ENCODE results near the gene WNK4. TPM values are rescaled to one million over a fixed set of nuclear protein-coding genes. Genes with fewer than 3 reads are reported as not detected.
A peak's percentile ranks its signal among the peaks of the same experiment; 100 is the strongest.

Gene WNK4
- polyA plus RNA-seq, 1 donor from 2014 or later = 0.10 TPM

DNA sequence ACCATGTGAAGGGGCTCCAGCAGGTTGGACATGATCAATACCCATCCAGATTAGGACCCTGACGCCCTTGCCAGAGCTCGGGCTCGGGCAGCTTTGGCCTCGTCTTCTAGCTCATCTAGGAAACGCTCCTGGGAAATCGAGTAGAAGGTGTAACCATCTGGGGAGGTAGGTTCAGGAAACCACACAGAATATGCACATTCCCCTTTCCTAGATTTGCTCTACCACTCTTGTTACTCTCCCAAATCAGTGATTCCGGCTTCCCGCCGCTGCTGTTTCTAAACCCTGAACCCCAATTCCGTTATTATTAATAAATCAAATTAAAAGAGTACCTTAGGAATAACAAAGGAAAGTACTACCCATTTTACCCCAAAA lies 17.6 kb downstream of the WNK4 start:
- peaks cover 3% of the 10 kb centered on the region for H3K27me3 ChIP-seq (ENCODE audit: insufficient read depth, low read depth, low read length)
- H2AFZ ChIP-seq (ENCODE audit: low read depth, low read length) = peak overlapping the region; percentile 94
- H3K36me3 ChIP-seq (ENCODE audit: insufficient read depth, low read length) = no peaks in the 10 kb centered on the region
- no peaks in the 10 kb centered on the region for H3K9me2 ChIP-seq (ENCODE audit: insufficient read depth, low read length)
- peak overlapping the region; percentile 48 for H3K27ac ChIP-seq (ENCODE audit: low read length)
- peaks cover 14% of the 10 kb centered on the region for H3K79me2 ChIP-seq (replicated peaks; ENCODE audit: insufficient read depth, low read length)
- H3K4me2 ChIP-seq (ENCODE audit: low read length) = peak overlapping the region; percentile 83
- no peaks in the 10 kb centered on the region for H3F3A ChIP-seq (ENCODE audit: insufficient read depth, low read length, poor library complexity, severe bottlenecking)
- no peaks in the 10 kb centered on the region for H3K9me3 ChIP-seq (ENCODE audit: low read length)
- H3K9ac ChIP-seq (ENCODE audit: low read length) = peak overlapping the region; percentile 77
- H3K4me3 ChIP-seq (ENCODE audit: low read length) = peak overlapping the region; percentile 74
- TF ChIP-seq, protein P1, sequence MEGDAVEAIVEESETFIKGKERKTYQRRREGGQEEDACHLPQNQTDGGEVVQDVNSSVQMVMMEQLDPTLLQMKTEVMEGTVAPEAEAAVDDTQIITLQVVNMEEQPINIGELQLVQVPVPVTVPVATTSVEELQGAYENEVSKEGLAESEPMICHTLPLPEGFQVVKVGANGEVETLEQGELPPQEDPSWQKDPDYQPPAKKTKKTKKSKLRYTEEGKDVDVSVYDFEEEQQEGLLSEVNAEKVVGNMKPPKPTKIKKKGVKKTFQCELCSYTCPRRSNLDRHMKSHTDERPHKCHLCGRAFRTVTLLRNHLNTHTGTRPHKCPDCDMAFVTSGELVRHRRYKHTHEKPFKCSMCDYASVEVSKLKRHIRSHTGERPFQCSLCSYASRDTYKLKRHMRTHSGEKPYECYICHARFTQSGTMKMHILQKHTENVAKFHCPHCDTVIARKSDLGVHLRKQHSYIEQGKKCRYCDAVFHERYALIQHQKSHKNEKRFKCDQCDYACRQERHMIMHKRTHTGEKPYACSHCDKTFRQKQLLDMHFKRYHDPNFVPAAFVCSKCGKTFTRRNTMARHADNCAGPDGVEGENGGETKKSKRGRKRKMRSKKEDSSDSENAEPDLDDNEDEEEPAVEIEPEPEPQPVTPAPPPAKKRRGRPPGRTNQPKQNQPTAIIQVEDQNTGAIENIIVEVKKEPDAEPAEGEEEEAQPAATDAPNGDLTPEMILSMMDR (IDR thresholded peaks at IDR 0.05; ENCODE audit: poor library complexity, severe bottlenecking) = no peak
- TF ChIP-seq, protein P2, sequence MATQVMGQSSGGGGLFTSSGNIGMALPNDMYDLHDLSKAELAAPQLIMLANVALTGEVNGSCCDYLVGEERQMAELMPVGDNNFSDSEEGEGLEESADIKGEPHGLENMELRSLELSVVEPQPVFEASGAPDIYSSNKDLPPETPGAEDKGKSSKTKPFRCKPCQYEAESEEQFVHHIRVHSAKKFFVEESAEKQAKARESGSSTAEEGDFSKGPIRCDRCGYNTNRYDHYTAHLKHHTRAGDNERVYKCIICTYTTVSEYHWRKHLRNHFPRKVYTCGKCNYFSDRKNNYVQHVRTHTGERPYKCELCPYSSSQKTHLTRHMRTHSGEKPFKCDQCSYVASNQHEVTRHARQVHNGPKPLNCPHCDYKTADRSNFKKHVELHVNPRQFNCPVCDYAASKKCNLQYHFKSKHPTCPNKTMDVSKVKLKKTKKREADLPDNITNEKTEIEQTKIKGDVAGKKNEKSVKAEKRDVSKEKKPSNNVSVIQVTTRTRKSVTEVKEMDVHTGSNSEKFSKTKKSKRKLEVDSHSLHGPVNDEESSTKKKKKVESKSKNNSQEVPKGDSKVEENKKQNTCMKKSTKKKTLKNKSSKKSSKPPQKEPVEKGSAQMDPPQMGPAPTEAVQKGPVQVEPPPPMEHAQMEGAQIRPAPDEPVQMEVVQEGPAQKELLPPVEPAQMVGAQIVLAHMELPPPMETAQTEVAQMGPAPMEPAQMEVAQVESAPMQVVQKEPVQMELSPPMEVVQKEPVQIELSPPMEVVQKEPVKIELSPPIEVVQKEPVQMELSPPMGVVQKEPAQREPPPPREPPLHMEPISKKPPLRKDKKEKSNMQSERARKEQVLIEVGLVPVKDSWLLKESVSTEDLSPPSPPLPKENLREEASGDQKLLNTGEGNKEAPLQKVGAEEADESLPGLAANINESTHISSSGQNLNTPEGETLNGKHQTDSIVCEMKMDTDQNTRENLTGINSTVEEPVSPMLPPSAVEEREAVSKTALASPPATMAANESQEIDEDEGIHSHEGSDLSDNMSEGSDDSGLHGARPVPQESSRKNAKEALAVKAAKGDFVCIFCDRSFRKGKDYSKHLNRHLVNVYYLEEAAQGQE (IDR thresholded peaks at IDR 0.05; ENCODE audit: borderline replicate concordance) = peak; percentile 1
- no peaks in the 10 kb centered on the region for H4K20me1 ChIP-seq (ENCODE audit: insufficient read depth)

- no peaks in the 10 kb centered on the region for H4K20me1 ChIP-seq (ENCODE audit: insufficient read depth)
- peaks cover 14% of the 10 kb centered on the region for H3K79me2 ChIP-seq (replicated peaks; ENCODE audit: insufficient read depth, low read length)
- peaks cover 3% of the 10 kb centered on the region for H3K27me3 ChIP-seq (ENCODE audit: insufficient read depth, low read depth, low read length)
- H3K36me3 ChIP-seq (ENCODE audit: insufficient read depth, low read length) = no peaks in the 10 kb centered on the region
- peak within 1 kb of the TSS; percentile 74 for H3K4me3 ChIP-seq (ENCODE audit: low read length)
- no peaks in the 10 kb centered on the region for H3K9me3 ChIP-seq (ENCODE audit: low read length)
- H3K9ac ChIP-seq (ENCODE audit: low read length) = peak within 1 kb of the TSS; percentile 77
- TF ChIP-seq POLR2AphosphoS5 (IDR thresholded peaks at IDR 0.05) (peak; percentile 85), TAF1 (IDR thresholded peaks at IDR 0.05; ENCODE audit: low read depth) (peak; percentile 58), EP300 (conservative IDR thresholded peaks at IDR 0.05; ENCODE audit: poor library complexity, severe bottlenecking) (no peak), MXI1 (conservative IDR thresholded peaks at IDR 0.05; ENCODE audit: poor library complexity, severe bottlenecking) (peak; percentile 71)
- TF ChIP-seq, protein P2 (IDR thresholded peaks at IDR 0.05; ENCODE audit: borderline replicate concordance) = peak; percentile 61
- H2AFZ ChIP-seq (ENCODE audit: low read depth, low read length) = peak within 1 kb of the TSS; percentile 94
- H3K9me2 ChIP-seq (ENCODE audit: insufficient read depth, low read length) = no peaks in the 10 kb centered on the region
- no peaks in the 10 kb centered on the region for H3F3A ChIP-seq (ENCODE audit: insufficient read depth, low read length, poor library complexity, severe bottlenecking)
- H3K4me2 ChIP-seq (ENCODE audit: low read length) = peak within 1 kb of the TSS; percentile 83
- H3K27ac ChIP-seq (ENCODE audit: low read length) = peak within 1 kb of the TSS; percentile 48
Observed at GRCh38 chr17:42798383-42799380, 18.3 kb downstream of the WNK4 start, which contains the start of the genes CNTD1 and COA3. Gene CNTD1, plus strand, starts transcription at chr17:42798861. Its CDS starts 207 bp downstream, at chr17:42799068. Gene COA3, minus strand, starts transcription at chr17:42798704. Its CDS starts 23 bp downstream, at chr17:42798681.
